Keratinocyte (primary cell): ENCODE data around the gene LAYN. TPM values are rescaled to one million over a fixed set of nuclear protein-coding genes. Genes with fewer than 3 reads are reported as not detected.

ENCODE experiments used
- DNase-seq: peaks from one replicate; pipeline ENCODE4 v3.0.0-alpha.2; 2011; ENCODE audit warnings: low read depth, missing footprints, low spot score
- FAIRE-seq: peaks from 2 replicates; lab custom pipeline; 2011; peaks lifted over from hg19 to GRCh38; lab: Jason Lieb, UNC
- H2AFZ ChIP-seq: 2 replicates; pipeline ENCODE4 v1.6.0; 2012; ENCODE audit warnings: low read length, control low read depth, inconsistent platforms; ENCODE audit not compliant: control insufficient read depth
- H3K27ac ChIP-seq: 2 replicates; pipeline ENCODE4 v1.5.1; 2011; ENCODE audit warnings: low read length; ENCODE audit not compliant: control insufficient read depth, insufficient read depth
- H3K27me3 ChIP-seq: 3 replicates; pipeline ENCODE4 v1.6.0; 2011; ENCODE audit warnings: low read length; ENCODE audit not compliant: control insufficient read depth, insufficient read depth; ENCODE audit errors: extremely low read depth
- H3K36me3 ChIP-seq, 2 experiments: 2 replicates in 1 of 2; 3 replicates in 1 of 2; pipeline ENCODE4 v1.5.1; 2011; ENCODE audit warnings: low read length in 2 of 2, mild to moderate bottlenecking in 1 of 2; ENCODE audit not compliant: control insufficient read depth in 2 of 2, insufficient read depth in 2 of 2; ENCODE audit errors: extremely low read depth in 1 of 2
- H3K4me1 ChIP-seq: 3 replicates; pipeline ENCODE4 v1.5.1; 2011; ENCODE audit warnings: low read length; ENCODE audit not compliant: control insufficient read depth, insufficient read depth; ENCODE audit errors: extremely low read depth
- H3K4me2 ChIP-seq: 3 replicates; pipeline ENCODE4 v1.6.0; 2011; ENCODE audit warnings: low read depth, low read length; ENCODE audit not compliant: control insufficient read depth, insufficient read depth; ENCODE audit errors: extremely low read depth
- H3K4me3 ChIP-seq, 3 experiments: fragments of 200-600 bp in 1 of 3; sonication (generic) in 1 of 3; 2 replicates in 2 of 3; 3 replicates in 1 of 3; pipeline ENCODE4 v1.5.1; 2011 to 2016; ENCODE audit warnings: low read length in 3 of 3, mild to moderate bottlenecking in 3 of 3, control low read depth in 2 of 3, inconsistent platforms in 1 of 3, low read depth in 1 of 3, mixed read lengths in 1 of 3, mixed run types in 1 of 3, moderate library complexity in 1 of 3; ENCODE audit not compliant: control insufficient read depth in 2 of 3, insufficient read depth in 2 of 3; ENCODE audit errors: extremely low read depth in 1 of 3
- H3K79me2 ChIP-seq: 2 replicates; pipeline ENCODE4 v1.6.0; 2012; ENCODE audit warnings: low read length; ENCODE audit not compliant: control insufficient read depth, insufficient read depth
- H3K9ac ChIP-seq: 3 replicates; pipeline ENCODE4 v1.6.0; 2011; ENCODE audit warnings: low read length; ENCODE audit not compliant: control insufficient read depth, insufficient read depth; ENCODE audit errors: extremely low read depth
- H3K9me1 ChIP-seq: 3 replicates; pipeline ENCODE4 v1.6.0; 2011; ENCODE audit warnings: low read length; ENCODE audit not compliant: control insufficient read depth, insufficient read depth; ENCODE audit errors: extremely low read depth
- H3K9me3 ChIP-seq: 2 replicates; pipeline ENCODE4 v1.5.1; 2012; ENCODE audit warnings: low read depth, low read length; ENCODE audit not compliant: control insufficient read depth
- H4K20me1 ChIP-seq: 3 replicates; pipeline ENCODE4 v1.6.0; 2011; ENCODE audit warnings: low read length; ENCODE audit not compliant: control insufficient read depth, insufficient read depth; ENCODE audit errors: extremely low read depth
- CTCF ChIP-seq, 3 experiments: IDR thresholded peaks in 1 of 3; conservative IDR thresholded peaks in 1 of 3; optimal IDR thresholded peaks in 1 of 3; 2 replicates in 2 of 3; 3 replicates in 1 of 3; pipeline versions ENCODE3 to v1.5.1; 2011; ENCODE audit warnings: low read length in 3 of 3, mild to moderate bottlenecking in 3 of 3, moderate library complexity in 2 of 3, control low read depth in 1 of 3, inconsistent platforms in 1 of 3; ENCODE audit not compliant: insufficient read depth in 2 of 3; ENCODE audit errors: extremely low read depth in 1 of 3
- EZH2 ChIP-seq: IDR thresholded peaks from one replicate; pipeline ENCODE4 v1.6.1; 2012; ENCODE audit warnings: inconsistent platforms, mild to moderate bottlenecking, low read length, moderate library complexity
- dilution Hi-C: fragments of 300-500 bp; cut with MboI; formaldehyde crosslinking; loops from one replicate; pipeline ENCODE4 v1.7.0; 2020; ENCODE audit warnings: low sequenced_read_pairs; ENCODE audit not compliant: extremely low pct_ligation_motif_present
- polyA plus RNA-seq, 5 experiments: library from polyadenylated mRNA; depleted of rRNA in 3 of 5; stranded (reverse) in 3 of 5; stranded (forward) in 1 of 5; unstranded in 1 of 5; fragments of >200 nt; gene quantifications; 1 replicate in 1 of 5; 2 replicates in 3 of 5; 3 replicates in 1 of 5; pipeline versions ENCODE4 v1.2.1 to v1.2.3, GENCODE V29; 2011 to 2012; ENCODE audit warnings: missing spikeins in 2 of 5, low read depth in 1 of 5, low replicate concordance in 1 of 5

Gene LAYN
- polyA plus RNA-seq, 1 donor (not counting 4 experiments of a cell fraction or from before 2014, with no cell fraction given): 1.1 TPM

DNA sequence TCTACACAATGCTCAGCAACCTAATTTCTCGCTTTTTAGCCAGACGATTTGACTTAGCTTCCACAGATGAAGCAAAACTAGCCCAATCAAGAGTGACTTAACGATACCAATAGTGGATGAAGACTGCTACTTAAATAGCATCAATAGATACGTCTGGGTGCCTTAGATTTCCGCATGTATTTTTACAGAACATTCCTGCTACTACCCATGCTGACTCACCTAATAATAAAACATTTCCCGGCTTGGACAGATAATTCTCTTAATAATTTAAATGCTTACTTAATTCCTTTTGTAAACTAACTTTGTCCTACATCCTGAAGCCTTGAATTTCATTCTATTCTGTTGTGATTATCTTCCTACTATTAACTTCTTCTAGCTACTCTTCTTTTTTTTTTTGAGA is 5.2 kb upstream of the LAYN start:
- no peaks in the 10 kb centered on the region for H3K36me3 ChIP-seq
- no peak overlapping the region for H3K27ac ChIP-seq
- H3K9me3 ChIP-seq: no peaks in the 10 kb centered on the region
- no peak overlapping the region for H3K4me2 ChIP-seq
- TF ChIP-seq EZH2 (no peak), CTCF (optimal IDR thresholded peaks at IDR 0.05 in 1 of 3, IDR thresholded peaks at IDR 0.05 in 1 of 3, conservative IDR thresholded peaks at IDR 0.05 in 1 of 3; ENCODE audit: extremely low read depth in 1 of 3, insufficient read depth in 2 of 3, low read length in 3 of 3) (no peak)
- H4K20me1 ChIP-seq: no peaks in the 10 kb centered on the region
- no peaks in the 10 kb centered on the region for H3K79me2 ChIP-seq
- dilution Hi-C loops: no loop called here
- H3K9ac ChIP-seq: no peak overlapping the region
- FAIRE-seq (no peak), DNase-seq (no peak)
- peaks cover 5% of the 10 kb centered on the region for H3K27me3 ChIP-seq
- no peak overlapping the region for H3K4me3 ChIP-seq
- H3K9me1 ChIP-seq: no peaks in the 10 kb centered on the region
- H3K4me1 ChIP-seq: peaks cover 20% of the 10 kb centered on the region
- no peak overlapping the region for H2AFZ ChIP-seq

DNA sequence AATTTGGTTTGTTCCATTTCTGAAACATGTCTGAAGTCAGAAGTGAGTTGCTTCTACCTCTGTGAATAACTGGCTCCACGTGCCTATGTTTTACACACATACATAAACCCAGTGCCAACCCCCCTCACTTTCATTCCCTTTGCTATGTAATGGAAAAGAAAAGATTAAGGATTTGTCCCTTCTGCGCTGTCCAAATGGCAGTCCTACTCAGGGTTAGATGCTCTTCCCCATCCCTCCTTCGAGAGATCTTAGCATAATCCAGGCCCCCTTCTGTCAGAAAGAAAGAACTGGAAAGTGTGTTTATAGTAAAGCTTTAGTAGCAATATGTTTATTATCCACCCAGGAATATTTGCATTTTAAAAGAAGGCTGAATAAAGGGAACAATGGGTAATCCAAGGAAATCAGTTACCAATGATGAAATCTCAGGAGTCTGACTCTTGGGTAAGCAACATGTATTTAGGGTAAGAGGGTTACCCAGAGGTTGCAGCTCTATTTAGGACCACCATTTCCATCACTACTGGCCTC is 3.1 kb upstream of the LAYN start:
- Histone ChIP-seq H3K36me3 (no peaks in the 10 kb centered on the region), H3K4me1 (peaks cover 10% of the 10 kb centered on the region), H3K79me2 (no peaks in the 10 kb centered on the region), H3K9me3 (no peaks in the 10 kb centered on the region), H3K27ac (no peak overlapping the region), H4K20me1 (no peaks in the 10 kb centered on the region), H3K4me3 (no peak overlapping the region), H3K27me3 (peaks cover 23% of the 10 kb centered on the region), H3K9ac (no peak overlapping the region), H3K9me1 (no peaks in the 10 kb centered on the region), H2AFZ (no peak overlapping the region), H3K4me2 (no peak overlapping the region)
- dilution Hi-C loops: no loop called here
- FAIRE-seq (no peak), DNase-seq (no peak)
- no peak for TF ChIP-seq EZH2
- TF ChIP-seq CTCF (optimal IDR thresholded peaks at IDR 0.05 in 1 of 3, IDR thresholded peaks at IDR 0.05 in 1 of 3, conservative IDR thresholded peaks at IDR 0.05 in 1 of 3; ENCODE audit: extremely low read depth in 1 of 3, insufficient read depth in 2 of 3, low read length in 3 of 3): no peak
